GM23338 (cell line): Measurements from ENCODE around the gene WDR1.

Source experiments
- CREB1 ChIP-seq: fragments of 250-450 bp; sonication (Bioruptor Pico); IDR thresholded peaks from 2 replicates; pipeline ENCODE4 v1.5.0; 2020; ENCODE audit warnings: low read depth, mild to moderate bottlenecking, moderate library complexity
- EZH2 ChIP-seq: fragments of 200-600 bp; sonication (generic); IDR thresholded peaks from one replicate; pipeline ENCODE4 v1.8.0; 2017; ENCODE audit warnings: antibody characterized with exemption, mild to moderate bottlenecking, low read depth; ENCODE audit not compliant: unreplicated experiment
- EZH2phosphoT487 ChIP-seq: fragments of 200-600 bp; sonication (generic); IDR thresholded peaks from one replicate; pipeline ENCODE4 v1.8.1; 2018; ENCODE audit warnings: antibody characterized with exemption; ENCODE audit not compliant: unreplicated experiment
- JUNB ChIP-seq: IDR thresholded peaks from one replicate; pipeline ENCODE4 v1.6.1; 2016; ENCODE audit warnings: antibody characterized with exemption; ENCODE audit not compliant: unreplicated experiment
- POLR2AphosphoS5 ChIP-seq: IDR thresholded peaks from 2 replicates; pipeline ENCODE4 v1.6.1; 2016; ENCODE audit warnings: antibody characterized with exemption, low read depth
- STAT1 ChIP-seq: IDR thresholded peaks from one replicate; pipeline ENCODE4 v1.6.1; 2016; ENCODE audit warnings: antibody characterized with exemption; ENCODE audit not compliant: unreplicated experiment
- TF ChIP-seq, protein P1 (sequence below), 2 experiments: fragments of 200-600 bp in 1 of 2; sonication (generic) in 1 of 2; conservative IDR thresholded peaks; 2 replicates each; pipeline versions ENCODE4 v1.5.1 to v1.6.1; 2016 to 2017; ENCODE audit warnings: antibody characterized with exemption in 2 of 2, low read depth in 2 of 2, mild to moderate bottlenecking in 2 of 2, moderate library complexity in 1 of 2
- TF ChIP-seq, protein P2 (sequence below): IDR thresholded peaks from one replicate; pipeline ENCODE4 v1.6.1; 2018; ENCODE audit warnings: antibody characterized with exemption; ENCODE audit not compliant: unreplicated experiment
- TF ChIP-seq, protein P3 (sequence below): IDR thresholded peaks from 2 replicates; pipeline ENCODE4 v1.6.1; 2016; ENCODE audit warnings: antibody characterized with exemption

DNA sequence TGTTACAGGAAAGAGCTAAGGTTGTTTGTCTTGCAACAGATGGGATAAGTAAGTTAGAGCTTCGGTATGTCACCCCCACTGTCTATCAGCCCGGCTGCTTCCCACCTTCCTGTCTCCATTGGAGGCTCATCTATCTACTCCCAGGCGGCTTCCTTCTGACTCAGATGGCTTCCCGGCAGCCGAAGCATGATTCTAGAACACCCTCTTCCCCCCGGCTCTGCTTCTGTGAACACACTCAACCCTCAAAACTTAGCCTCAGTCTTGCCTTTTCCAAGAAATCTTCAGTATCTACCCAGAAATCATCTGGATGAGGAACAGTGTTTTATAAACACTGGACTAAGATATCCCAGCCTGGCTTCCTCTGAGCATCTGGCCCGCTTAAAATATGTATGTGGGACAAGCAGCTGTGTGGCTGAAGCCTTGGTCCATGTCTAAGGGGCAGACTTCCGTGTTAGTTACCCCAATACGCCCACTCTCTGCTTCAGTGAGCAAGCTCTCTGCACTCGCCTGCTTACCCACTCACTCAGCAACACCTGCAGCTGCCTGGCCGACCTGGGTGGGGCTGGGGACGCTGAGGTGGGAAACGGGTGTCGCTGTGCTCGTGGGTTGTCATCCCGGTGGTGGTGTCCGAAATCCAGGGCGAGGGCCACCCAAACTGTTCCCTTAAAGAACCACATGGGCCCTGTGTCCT, 83.3 kb downstream of the WDR1 start:
- TF ChIP-seq, protein P1, sequence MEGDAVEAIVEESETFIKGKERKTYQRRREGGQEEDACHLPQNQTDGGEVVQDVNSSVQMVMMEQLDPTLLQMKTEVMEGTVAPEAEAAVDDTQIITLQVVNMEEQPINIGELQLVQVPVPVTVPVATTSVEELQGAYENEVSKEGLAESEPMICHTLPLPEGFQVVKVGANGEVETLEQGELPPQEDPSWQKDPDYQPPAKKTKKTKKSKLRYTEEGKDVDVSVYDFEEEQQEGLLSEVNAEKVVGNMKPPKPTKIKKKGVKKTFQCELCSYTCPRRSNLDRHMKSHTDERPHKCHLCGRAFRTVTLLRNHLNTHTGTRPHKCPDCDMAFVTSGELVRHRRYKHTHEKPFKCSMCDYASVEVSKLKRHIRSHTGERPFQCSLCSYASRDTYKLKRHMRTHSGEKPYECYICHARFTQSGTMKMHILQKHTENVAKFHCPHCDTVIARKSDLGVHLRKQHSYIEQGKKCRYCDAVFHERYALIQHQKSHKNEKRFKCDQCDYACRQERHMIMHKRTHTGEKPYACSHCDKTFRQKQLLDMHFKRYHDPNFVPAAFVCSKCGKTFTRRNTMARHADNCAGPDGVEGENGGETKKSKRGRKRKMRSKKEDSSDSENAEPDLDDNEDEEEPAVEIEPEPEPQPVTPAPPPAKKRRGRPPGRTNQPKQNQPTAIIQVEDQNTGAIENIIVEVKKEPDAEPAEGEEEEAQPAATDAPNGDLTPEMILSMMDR (conservative IDR thresholded peaks at IDR 0.05; ENCODE audit: low read depth in 2 of 2) = no peak
- TF ChIP-seq POLR2AphosphoS5 (no peak), EZH2phosphoT487 (no peak), JUNB (no peak), EZH2 (no peak), STAT1 (no peak), CREB1 (no peak)
- TF ChIP-seq, protein P2, sequence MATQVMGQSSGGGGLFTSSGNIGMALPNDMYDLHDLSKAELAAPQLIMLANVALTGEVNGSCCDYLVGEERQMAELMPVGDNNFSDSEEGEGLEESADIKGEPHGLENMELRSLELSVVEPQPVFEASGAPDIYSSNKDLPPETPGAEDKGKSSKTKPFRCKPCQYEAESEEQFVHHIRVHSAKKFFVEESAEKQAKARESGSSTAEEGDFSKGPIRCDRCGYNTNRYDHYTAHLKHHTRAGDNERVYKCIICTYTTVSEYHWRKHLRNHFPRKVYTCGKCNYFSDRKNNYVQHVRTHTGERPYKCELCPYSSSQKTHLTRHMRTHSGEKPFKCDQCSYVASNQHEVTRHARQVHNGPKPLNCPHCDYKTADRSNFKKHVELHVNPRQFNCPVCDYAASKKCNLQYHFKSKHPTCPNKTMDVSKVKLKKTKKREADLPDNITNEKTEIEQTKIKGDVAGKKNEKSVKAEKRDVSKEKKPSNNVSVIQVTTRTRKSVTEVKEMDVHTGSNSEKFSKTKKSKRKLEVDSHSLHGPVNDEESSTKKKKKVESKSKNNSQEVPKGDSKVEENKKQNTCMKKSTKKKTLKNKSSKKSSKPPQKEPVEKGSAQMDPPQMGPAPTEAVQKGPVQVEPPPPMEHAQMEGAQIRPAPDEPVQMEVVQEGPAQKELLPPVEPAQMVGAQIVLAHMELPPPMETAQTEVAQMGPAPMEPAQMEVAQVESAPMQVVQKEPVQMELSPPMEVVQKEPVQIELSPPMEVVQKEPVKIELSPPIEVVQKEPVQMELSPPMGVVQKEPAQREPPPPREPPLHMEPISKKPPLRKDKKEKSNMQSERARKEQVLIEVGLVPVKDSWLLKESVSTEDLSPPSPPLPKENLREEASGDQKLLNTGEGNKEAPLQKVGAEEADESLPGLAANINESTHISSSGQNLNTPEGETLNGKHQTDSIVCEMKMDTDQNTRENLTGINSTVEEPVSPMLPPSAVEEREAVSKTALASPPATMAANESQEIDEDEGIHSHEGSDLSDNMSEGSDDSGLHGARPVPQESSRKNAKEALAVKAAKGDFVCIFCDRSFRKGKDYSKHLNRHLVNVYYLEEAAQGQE = no peak
- TF ChIP-seq, protein P3, sequence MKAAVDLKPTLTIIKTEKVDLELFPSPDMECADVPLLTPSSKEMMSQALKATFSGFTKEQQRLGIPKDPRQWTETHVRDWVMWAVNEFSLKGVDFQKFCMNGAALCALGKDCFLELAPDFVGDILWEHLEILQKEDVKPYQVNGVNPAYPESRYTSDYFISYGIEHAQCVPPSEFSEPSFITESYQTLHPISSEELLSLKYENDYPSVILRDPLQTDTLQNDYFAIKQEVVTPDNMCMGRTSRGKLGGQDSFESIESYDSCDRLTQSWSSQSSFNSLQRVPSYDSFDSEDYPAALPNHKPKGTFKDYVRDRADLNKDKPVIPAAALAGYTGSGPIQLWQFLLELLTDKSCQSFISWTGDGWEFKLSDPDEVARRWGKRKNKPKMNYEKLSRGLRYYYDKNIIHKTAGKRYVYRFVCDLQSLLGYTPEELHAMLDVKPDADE = no peak
